AG20443 (cell line): Measurements from ENCODE around the gene ABCC4.
"Not testable (repeated sequence)": the region's sequence is repeated elsewhere in the genome, so short reads cannot be mapped to it uniquely, and the experiment has no call there.

Experiments
- DNase-seq: peaks from one replicate; pipeline ENCODE4 v3.0.0; 2012; ENCODE audit warnings: low spot score, mixed read lengths

ABCC4 gene

GRCh38 chr13:95298169-95298965 lies 2.9 kb downstream of the ABCC4 start:
- DNase-seq: no peak

- DNase-seq: peak; percentile 54
Observed at GRCh38 chr13:95296326-95296925, 4.8 kb downstream of the ABCC4 start.

- no peak for DNase-seq
Observed at GRCh38 chr13:95295026-95295425, 6.2 kb downstream of the ABCC4 start.

GRCh38 chr13:95292622-95293021 lies 8.6 kb downstream of the ABCC4 start:
- DNase-seq: no peak

GRCh38 chr13:95289901-95290300 lies 11.3 kb downstream of the ABCC4 start:
- DNase-seq: not testable (repeated sequence)

GRCh38 chr13:95289020-95289444 lies 12.2 kb downstream of the ABCC4 start:
- DNase-seq: no peak

- DNase-seq: no peak
Observed at GRCh38 chr13:95284436-95284835, 16.8 kb downstream of the ABCC4 start.

GRCh38 chr13:95279016-95279415 lies 22.2 kb downstream of the ABCC4 start:
- DNase-seq: no peak

GRCh38 chr13:95276037-95276505 lies 25.2 kb downstream of the ABCC4 start:
- DNase-seq: no peak

GRCh38 chr13:95275322-95276036 lies 25.8 kb downstream of the ABCC4 start:
- peak; percentile 16 for DNase-seq

GRCh38 chr13:95273592-95274132 lies 27.6 kb downstream of the ABCC4 start:
- not testable (repeated sequence) for DNase-seq

- not testable (repeated sequence) for DNase-seq
Observed at GRCh38 chr13:95272076-95272475, 29.2 kb downstream of the ABCC4 start.

- no peak for DNase-seq
Observed at GRCh38 chr13:95269756-95270155, 31.5 kb downstream of the ABCC4 start.

- DNase-seq: not testable (repeated sequence)
Observed at GRCh38 chr13:95268343-95269065, 32.7 kb downstream of the ABCC4 start.

GRCh38 chr13:95267662-95268342 lies 33.4 kb downstream of the ABCC4 start:
- DNase-seq: peak; percentile 61

GRCh38 chr13:95264225-95264624 lies 37.0 kb downstream of the ABCC4 start:
- no peak for DNase-seq

- no peak for DNase-seq
Observed at GRCh38 chr13:95262837-95263384, 38.3 kb downstream of the ABCC4 start.

- no peak for DNase-seq
Observed at GRCh38 chr13:95261956-95262355, 39.3 kb downstream of the ABCC4 start.

GRCh38 chr13:95260031-95260525 lies 41.2 kb downstream of the ABCC4 start:
- DNase-seq: no peak

GRCh38 chr13:95258619-95259194 lies 42.5 kb downstream of the ABCC4 start:
- no peak for DNase-seq
